Measurements from ENCODE around the gene SHISA5. TPM values are rescaled to one million over a fixed set of nuclear protein-coding genes. Genes with fewer than 3 reads are reported as not detected.
"Not testable (repeated sequence)": the region's sequence is repeated elsewhere in the genome, so short reads cannot be mapped to it uniquely, and the experiment has no call there.

Gene SHISA5
- total RNA-seq, 5 donors from 2014 or later (not counting 1 experiment from before 2014, with no cell fraction given): 156 to 258 (median 217) TPM

DNA sequence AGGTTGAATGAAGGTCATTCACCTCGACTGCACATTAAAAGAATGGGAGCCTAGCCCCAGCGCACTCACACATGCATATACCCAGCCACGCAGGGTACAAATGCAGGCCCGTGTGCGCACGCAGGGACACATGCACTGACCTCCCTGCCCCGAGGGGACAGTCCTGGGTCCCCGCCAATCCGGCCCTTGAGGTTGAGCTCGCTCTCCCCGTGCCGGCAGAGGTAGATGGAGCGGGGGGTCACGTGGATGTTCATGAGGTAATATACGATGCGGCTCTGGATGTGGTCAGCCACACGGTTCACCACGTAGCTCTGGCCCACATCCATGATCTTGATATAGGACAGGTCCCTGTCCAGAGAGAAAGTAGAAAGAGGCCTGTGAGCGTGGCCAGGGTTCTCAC lies 32.1 kb upstream of the SHISA5 start:
- Mint-ChIP-seq H3K9me3 (no peaks in the 10 kb centered on the region), H3K27ac (no peak overlapping the region), H3K4me1 (peaks cover 0 to 7% (median 3%) of the 10 kb centered on the region in 3 donors), H3K4me3 (no peak overlapping the region), H3K27me3 (no peaks in the 10 kb centered on the region), H3K36me3 (peaks cover 4% of the 10 kb centered on the region)
- WGBS (ENCODE audit: insufficient coverage): 87% methylated on average over 18 of the region's 19 CpGs
- H3K4me3 ChIP-seq (ENCODE audit: control insufficient read depth in 1 of 2, extremely low read depth in 1 of 2, low read length in 1 of 2): no peak overlapping the region
- no peaks in the 10 kb centered on the region for H3K9me3 ChIP-seq
- ATAC-seq (replicated peaks in 1 of 4): no peak
- no peak for DNase-seq
- no peaks in the 10 kb centered on the region for H3K4me1 ChIP-seq (ENCODE audit: control insufficient read depth in 1 of 2, extremely low read depth in 1 of 2, insufficient read depth in 2 of 2, low read length in 2 of 2)
- H3K27ac ChIP-seq (ENCODE audit: low read length): no peak overlapping the region
- ChIA-PET POLR2A (no interaction called here), CTCF (no interaction called here)
- peaks cover 0 to 5% of the 10 kb centered on the region in 2 donors for H3K36me3 ChIP-seq (ENCODE audit: control insufficient read depth in 2 of 2, extremely low read depth in 1 of 2, insufficient read depth in 1 of 2, low read length in 1 of 2)
- H3K27me3 ChIP-seq (replicated peaks in 1 of 2; ENCODE audit: control insufficient read depth in 2 of 2, extremely low read depth in 1 of 2, insufficient read depth in 2 of 2, low read length in 1 of 2): no peaks in the 10 kb centered on the region

DNA sequence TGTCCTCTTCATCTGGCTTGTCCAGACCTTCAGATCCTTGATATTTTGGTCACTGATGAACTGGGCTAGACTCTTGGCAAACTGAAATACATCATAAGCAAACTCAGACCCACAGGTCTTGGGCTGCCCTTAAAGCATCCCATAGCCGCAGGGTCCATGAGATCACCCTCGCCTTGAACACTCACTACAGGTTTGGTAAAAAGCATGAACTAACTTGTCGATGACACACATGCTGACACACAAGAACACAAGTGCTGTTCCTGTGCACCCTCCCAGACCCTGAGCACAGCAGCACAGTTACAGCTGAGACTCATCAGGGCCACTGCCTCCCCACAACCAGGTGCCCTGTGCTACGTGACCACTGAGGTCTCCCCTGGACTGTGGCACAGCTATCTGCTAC lies 31.6 kb upstream of the SHISA5 start:
- ChIA-PET POLR2A (no interaction called here), CTCF (no interaction called here)
- H3K4me1 ChIP-seq (ENCODE audit: control insufficient read depth in 1 of 2, extremely low read depth in 1 of 2, insufficient read depth in 2 of 2, low read length in 2 of 2): no peaks in the 10 kb centered on the region
- WGBS (ENCODE audit: insufficient coverage): 100% methylated on average over 4 of the region's 4 CpGs
- DNase-seq (no peak), ATAC-seq (replicated peaks in 1 of 4) (no peak)
- H3K4me3 ChIP-seq (ENCODE audit: control insufficient read depth in 1 of 2, extremely low read depth in 1 of 2, low read length in 1 of 2): no peak overlapping the region
- H3K4me3 Mint-ChIP-seq: no peak overlapping the region
- no peaks in the 10 kb centered on the region for H3K9me3 ChIP-seq
- H3K27me3 ChIP-seq (replicated peaks in 1 of 2; ENCODE audit: control insufficient read depth in 2 of 2, extremely low read depth in 1 of 2, insufficient read depth in 2 of 2, low read length in 1 of 2): no peaks in the 10 kb centered on the region
- no peaks in the 10 kb centered on the region for H3K9me3 Mint-ChIP-seq
- no peak overlapping the region for H3K27ac ChIP-seq (ENCODE audit: low read length)
- H3K27me3 Mint-ChIP-seq: no peaks in the 10 kb centered on the region
- H3K36me3 Mint-ChIP-seq: peaks cover 4% of the 10 kb centered on the region
- peaks cover 0 to 7% (median 3%) of the 10 kb centered on the region in 3 donors for H3K4me1 Mint-ChIP-seq
- H3K36me3 ChIP-seq (ENCODE audit: control insufficient read depth in 2 of 2, extremely low read depth in 1 of 2, insufficient read depth in 1 of 2, low read length in 1 of 2): peaks cover 0 to 5% of the 10 kb centered on the region in 2 donors
- no peak overlapping the region for H3K27ac Mint-ChIP-seq

DNA sequence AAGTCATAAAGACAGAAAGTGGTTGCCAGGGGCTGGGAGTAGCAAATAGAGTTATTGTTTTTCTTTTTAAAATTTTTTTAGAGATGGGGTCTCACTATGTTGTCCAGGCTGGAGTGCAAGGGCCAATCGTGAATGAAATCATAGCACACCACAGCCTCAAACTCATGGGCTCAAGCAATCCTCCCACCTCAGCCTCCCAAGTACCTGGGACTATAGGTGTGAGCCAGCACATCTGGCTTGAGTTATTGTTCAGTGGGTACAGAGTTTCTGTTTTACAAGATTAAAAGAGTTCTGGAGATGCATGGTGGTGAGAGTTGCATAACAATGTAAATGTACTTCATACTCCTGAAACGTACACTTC lies 29.0 kb upstream of the SHISA5 start:
- Mint-ChIP-seq H3K36me3 (peaks cover 4% of the 10 kb centered on the region), H3K27me3 (no peaks in the 10 kb centered on the region), H3K4me3 (no peak overlapping the region), H3K4me1 (peaks cover 0 to 7% (median 3%) of the 10 kb centered on the region in 3 donors), H3K9me3 (no peaks in the 10 kb centered on the region), H3K27ac (no peak overlapping the region)
- Histone ChIP-seq H3K36me3 (ENCODE audit: control insufficient read depth in 2 of 2, extremely low read depth in 1 of 2, insufficient read depth in 1 of 2, low read length in 1 of 2) (peaks cover 0 to 5% of the 10 kb centered on the region in 2 donors), H3K4me3 (ENCODE audit: control insufficient read depth in 1 of 2, extremely low read depth in 1 of 2, low read length in 1 of 2) (no peak overlapping the region), H3K27me3 (replicated peaks in 1 of 2; ENCODE audit: control insufficient read depth in 2 of 2, extremely low read depth in 1 of 2, insufficient read depth in 2 of 2, low read length in 1 of 2) (no peaks in the 10 kb centered on the region), H3K9me3 (no peaks in the 10 kb centered on the region), H3K4me1 (ENCODE audit: control insufficient read depth in 1 of 2, extremely low read depth in 1 of 2, insufficient read depth in 2 of 2, low read length in 2 of 2) (no peaks in the 10 kb centered on the region), H3K27ac (ENCODE audit: low read length) (no peak overlapping the region)
- ChIA-PET POLR2A (no interaction called here), CTCF (interaction anchor here in 1 of 2 donors (0.6 to 0.7 kb wide), 2 partner anchors 917 to 1475 kb away, joined by 3 read pairs; no protein-coding TSS in a partner anchor)
- DNase-seq: no peak
- WGBS (ENCODE audit: insufficient coverage): no CpG with 5 or more reads among the region's 2 CpGs
- no peak for ATAC-seq (replicated peaks in 1 of 4)

DNA sequence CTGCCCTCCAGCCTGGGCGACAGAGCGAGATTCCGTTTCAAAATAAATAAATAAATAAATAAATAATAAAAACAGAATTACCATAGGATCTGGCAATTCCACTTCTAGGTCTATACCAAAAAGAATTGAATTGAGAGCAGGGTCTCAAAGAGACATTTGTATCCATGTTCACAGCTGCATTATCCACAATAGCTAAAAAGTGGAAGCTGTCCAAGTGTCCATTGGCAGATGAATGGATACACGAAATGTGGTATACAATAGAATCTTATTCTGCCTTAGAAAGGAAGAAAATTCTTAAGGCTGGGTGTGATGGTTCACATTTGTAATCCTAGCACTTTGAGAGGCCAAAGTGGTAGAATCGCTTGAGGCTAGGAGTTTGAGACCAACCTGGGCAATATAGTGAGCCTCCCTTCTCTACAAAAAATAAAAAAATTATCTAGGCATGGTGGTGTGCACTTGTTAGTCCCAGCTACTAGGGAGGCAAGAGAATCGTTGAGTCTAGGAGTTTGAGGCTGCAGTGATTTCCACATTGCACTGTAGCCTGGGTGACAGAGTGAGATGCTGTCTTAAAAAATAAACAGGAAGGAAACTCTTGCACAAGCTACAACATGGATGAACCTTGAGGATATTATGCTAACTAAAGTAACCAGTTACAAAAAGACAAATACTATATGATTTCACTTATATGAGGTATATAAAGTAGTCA lies 28.4 kb upstream of the SHISA5 start:
- no peaks in the 10 kb centered on the region for H3K4me1 ChIP-seq (ENCODE audit: control insufficient read depth in 1 of 2, extremely low read depth in 1 of 2, insufficient read depth in 2 of 2, low read length in 2 of 2)
- H3K27me3 ChIP-seq (replicated peaks in 1 of 2; ENCODE audit: control insufficient read depth in 2 of 2, extremely low read depth in 1 of 2, insufficient read depth in 2 of 2, low read length in 1 of 2): no peaks in the 10 kb centered on the region
- Mint-ChIP-seq H3K4me3 (no peak overlapping the region), H3K27ac (no peak overlapping the region), H3K36me3 (peaks cover 4% of the 10 kb centered on the region), H3K9me3 (no peaks in the 10 kb centered on the region), H3K27me3 (no peaks in the 10 kb centered on the region), H3K4me1 (peaks cover 0 to 7% (median 3%) of the 10 kb centered on the region in 3 donors)
- H3K4me3 ChIP-seq (ENCODE audit: control insufficient read depth in 1 of 2, extremely low read depth in 1 of 2, low read length in 1 of 2): no peak overlapping the region
- H3K27ac ChIP-seq (ENCODE audit: low read length): no peak overlapping the region
- POLR2A ChIA-PET: no interaction called here
- CTCF ChIA-PET: interaction anchor here in 1 of 2 donors (0.6 to 0.7 kb wide), 3 partner anchors 45 to 1475 kb away, joined by 3 to 9 read pairs (median 3); no protein-coding TSS in a partner anchor
- peaks cover 0 to 5% of the 10 kb centered on the region in 2 donors for H3K36me3 ChIP-seq (ENCODE audit: control insufficient read depth in 2 of 2, extremely low read depth in 1 of 2, insufficient read depth in 1 of 2, low read length in 1 of 2)
- 80% methylated on average over 1 of the region's 6 CpGs for WGBS (ENCODE audit: insufficient coverage)
- ATAC-seq (replicated peaks in 1 of 4): no peak
- DNase-seq: no peak
- H3K9me3 ChIP-seq: no peaks in the 10 kb centered on the region

DNA sequence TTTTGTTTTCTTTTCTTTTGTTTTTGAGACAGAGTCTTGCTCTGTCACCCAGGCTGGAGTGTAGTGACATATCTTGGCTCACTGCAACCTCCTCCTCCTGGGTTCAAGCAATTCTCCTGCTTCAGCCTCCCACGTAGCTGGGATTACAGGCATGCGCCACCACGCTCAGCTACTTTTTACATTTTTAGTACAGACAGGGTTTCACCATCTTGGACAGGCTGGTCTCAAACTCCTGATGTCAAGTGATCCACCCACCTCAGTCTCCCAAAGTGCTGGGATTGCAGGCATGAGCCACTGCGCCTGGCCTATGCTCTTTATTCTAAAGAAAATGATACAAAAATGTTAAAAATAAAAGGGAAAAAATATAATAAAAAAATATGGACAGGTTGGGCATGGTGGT lies 26.7 kb upstream of the SHISA5 start:
- not testable (repeated sequence) for H3K4me1 ChIP-seq (ENCODE audit: control insufficient read depth in 1 of 2, extremely low read depth in 1 of 2, insufficient read depth in 2 of 2, low read length in 2 of 2); H3K4me3 Mint-ChIP-seq; H3K27me3 Mint-ChIP-seq; H3K36me3 ChIP-seq (ENCODE audit: control insufficient read depth in 2 of 2, extremely low read depth in 1 of 2, insufficient read depth in 1 of 2, low read length in 1 of 2); H3K4me3 ChIP-seq (ENCODE audit: control insufficient read depth in 1 of 2, extremely low read depth in 1 of 2, low read length in 1 of 2); H3K4me1 Mint-ChIP-seq; H3K9me3 ChIP-seq; H3K27ac ChIP-seq (ENCODE audit: low read length); DNase-seq; H3K27me3 ChIP-seq (replicated peaks in 1 of 2; ENCODE audit: control insufficient read depth in 2 of 2, extremely low read depth in 1 of 2, insufficient read depth in 2 of 2, low read length in 1 of 2); H3K9me3 Mint-ChIP-seq; H3K27ac Mint-ChIP-seq; ATAC-seq (replicated peaks in 1 of 4); H3K36me3 Mint-ChIP-seq
- 100% methylated on average over 2 of the region's 4 CpGs for WGBS (ENCODE audit: insufficient coverage)
- ChIA-PET CTCF (interaction anchor here in 1 of 2 donors (0.6 kb wide), 1 partner anchor 15 kb away, joined by 3 read pairs; no protein-coding TSS in a partner anchor), POLR2A (interaction anchor here in 1 of 2 donors (0.6 kb wide), 1 partner anchor 91 kb away, joined by 4 read pairs; the partner anchor contains the start of genes CCDC51 and TMA7)

DNA sequence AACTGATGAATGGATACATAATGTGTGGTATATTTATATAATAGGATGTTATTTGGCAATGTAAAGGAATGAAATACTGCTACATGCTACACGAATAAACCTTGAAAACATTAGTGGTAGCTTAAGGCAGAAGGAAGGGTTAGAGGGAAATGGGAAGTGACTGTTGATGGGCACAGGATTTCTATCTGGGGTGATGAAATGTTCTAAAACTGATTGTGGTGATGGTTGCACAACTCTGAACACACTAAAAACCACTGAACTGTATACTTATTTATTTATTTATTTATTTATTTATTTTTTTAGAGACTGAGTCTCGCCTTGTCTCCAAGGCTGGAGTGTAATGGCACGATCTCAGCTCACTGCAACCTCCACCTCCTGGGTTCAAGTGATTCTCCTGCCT lies 24.8 kb upstream of the SHISA5 start:
- ATAC-seq (replicated peaks in 1 of 4): no peak
- no CpG with 5 or more reads among the region's 3 CpGs for WGBS (ENCODE audit: insufficient coverage)
- Histone ChIP-seq H3K27me3 (replicated peaks in 1 of 2; ENCODE audit: control insufficient read depth in 2 of 2, extremely low read depth in 1 of 2, insufficient read depth in 2 of 2, low read length in 1 of 2) (no peaks in the 10 kb centered on the region), H3K27ac (ENCODE audit: low read length) (no peak overlapping the region), H3K36me3 (ENCODE audit: control insufficient read depth in 2 of 2, extremely low read depth in 1 of 2, insufficient read depth in 1 of 2, low read length in 1 of 2) (no peaks in the 10 kb centered on the region), H3K9me3 (no peaks in the 10 kb centered on the region), H3K4me3 (ENCODE audit: control insufficient read depth in 1 of 2, extremely low read depth in 1 of 2, low read length in 1 of 2) (no peak overlapping the region), H3K4me1 (ENCODE audit: control insufficient read depth in 1 of 2, extremely low read depth in 1 of 2, insufficient read depth in 2 of 2, low read length in 2 of 2) (no peaks in the 10 kb centered on the region)
- CTCF ChIA-PET: no interaction called here
- no peaks in the 10 kb centered on the region for H3K36me3 Mint-ChIP-seq
- no peak for DNase-seq
- no peak overlapping the region for H3K27ac Mint-ChIP-seq
- POLR2A ChIA-PET: no interaction called here
- no peaks in the 10 kb centered on the region for H3K27me3 Mint-ChIP-seq
- no peak overlapping the region for H3K4me3 Mint-ChIP-seq
- peaks cover 0 to 5% (median 0%) of the 10 kb centered on the region in 3 donors for H3K4me1 Mint-ChIP-seq
- no peaks in the 10 kb centered on the region for H3K9me3 Mint-ChIP-seq
